NCI-H774 (cell line): ENCODE results near the gene ROCK2.

Source experiments
- DNase-seq: peaks from one replicate; lab custom pipeline; 2025; lab: John Stamatoyannopoulos, UW

The ROCK2 gene

GRCh38 chr2:11154016-11154922 lies 190.2 kb downstream of the ROCK2 start:
- no peak for DNase-seq

GRCh38 chr2:11152591-11152990 lies 191.8 kb downstream of the ROCK2 start:
- DNase-seq, result no peak

GRCh38 chr2:11147263-11147662 lies 197.2 kb downstream of the ROCK2 start:
- no peak for DNase-seq

- no peak for DNase-seq
These were observed 198.4 kb downstream of the ROCK2 start for GRCh38 chr2:11146076-11146475.

- no peak for DNase-seq
These were observed 199.1 kb downstream of the ROCK2 start for GRCh38 chr2:11145350-11145749.

GRCh38 chr2:11144738-11145079 lies 199.7 kb downstream of the ROCK2 start:
- DNase-seq, result no peak

- DNase-seq, result no peak
These were observed 200.2 kb downstream of the ROCK2 start for GRCh38 chr2:11144077-11144737.

- no peak for DNase-seq
These were observed 201.4 kb downstream of the ROCK2 start for GRCh38 chr2:11142987-11143386.

- no peak for DNase-seq
These were observed 202.1 kb downstream of the ROCK2 start for GRCh38 chr2:11142330-11142729.

GRCh38 chr2:11141319-11141718 lies 203.1 kb downstream of the ROCK2 start:
- no peak for DNase-seq

GRCh38 chr2:11140492-11140891 lies 203.9 kb downstream of the ROCK2 start:
- no peak for DNase-seq

- no peak for DNase-seq
These were observed 210.1 kb downstream of the ROCK2 start for GRCh38 chr2:11134349-11134748.

- DNase-seq, result no peak
These were observed 210.5 kb downstream of the ROCK2 start for GRCh38 chr2:11133936-11134320.

GRCh38 chr2:11133238-11133935 lies 211.0 kb downstream of the ROCK2 start:
- no peak for DNase-seq

- no peak for DNase-seq
These were observed 212.3 kb downstream of the ROCK2 start for GRCh38 chr2:11132036-11132671.

GRCh38 chr2:11131166-11131920 lies 213.1 kb downstream of the ROCK2 start:
- no peak for DNase-seq
